Measurements from ENCODE around the gene MAP2K2.

DNA sequence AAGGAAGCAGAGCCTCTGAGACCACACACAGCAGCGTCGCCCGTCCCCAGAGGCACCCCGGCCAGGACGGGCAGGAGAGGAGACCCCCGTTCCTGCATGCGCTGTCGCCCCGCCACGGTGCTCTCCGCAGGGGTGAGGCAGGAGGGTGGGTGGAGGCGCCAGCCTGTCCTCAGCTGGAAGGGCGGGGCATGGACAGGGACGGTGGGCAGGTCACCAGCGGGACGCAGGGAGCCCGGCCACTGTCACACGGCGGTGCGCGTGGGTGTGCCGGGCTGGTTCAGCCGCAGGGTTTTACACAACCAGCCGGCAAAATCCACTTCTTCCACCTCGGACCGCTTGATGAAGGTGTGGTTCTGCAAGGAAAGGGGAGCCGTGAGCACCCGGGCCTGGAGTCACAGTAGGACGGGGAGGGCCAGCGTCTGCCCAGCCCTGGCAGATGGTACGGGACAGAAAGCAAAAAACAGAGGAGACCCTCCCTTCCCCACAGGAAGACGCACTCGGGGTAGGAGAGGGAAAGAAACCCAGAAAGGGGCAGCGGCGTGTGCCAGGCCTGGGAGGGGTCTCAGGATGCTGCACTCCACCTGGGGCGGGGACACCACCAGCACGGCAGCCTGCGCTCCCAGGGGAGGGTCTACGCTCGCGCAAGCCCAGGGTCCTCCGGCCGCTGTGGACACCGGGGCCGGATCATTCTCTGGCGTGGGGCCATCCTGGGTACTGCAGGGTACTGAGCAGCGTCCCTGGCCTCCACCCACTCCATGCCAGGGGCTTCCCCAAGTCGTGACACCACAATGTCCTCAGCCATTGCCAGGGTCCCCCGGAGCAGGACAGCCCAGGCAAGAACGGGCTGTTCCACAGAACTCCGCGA, 33.3 kb downstream of the MAP2K2 start:
- TF ChIP-seq, protein P1, sequence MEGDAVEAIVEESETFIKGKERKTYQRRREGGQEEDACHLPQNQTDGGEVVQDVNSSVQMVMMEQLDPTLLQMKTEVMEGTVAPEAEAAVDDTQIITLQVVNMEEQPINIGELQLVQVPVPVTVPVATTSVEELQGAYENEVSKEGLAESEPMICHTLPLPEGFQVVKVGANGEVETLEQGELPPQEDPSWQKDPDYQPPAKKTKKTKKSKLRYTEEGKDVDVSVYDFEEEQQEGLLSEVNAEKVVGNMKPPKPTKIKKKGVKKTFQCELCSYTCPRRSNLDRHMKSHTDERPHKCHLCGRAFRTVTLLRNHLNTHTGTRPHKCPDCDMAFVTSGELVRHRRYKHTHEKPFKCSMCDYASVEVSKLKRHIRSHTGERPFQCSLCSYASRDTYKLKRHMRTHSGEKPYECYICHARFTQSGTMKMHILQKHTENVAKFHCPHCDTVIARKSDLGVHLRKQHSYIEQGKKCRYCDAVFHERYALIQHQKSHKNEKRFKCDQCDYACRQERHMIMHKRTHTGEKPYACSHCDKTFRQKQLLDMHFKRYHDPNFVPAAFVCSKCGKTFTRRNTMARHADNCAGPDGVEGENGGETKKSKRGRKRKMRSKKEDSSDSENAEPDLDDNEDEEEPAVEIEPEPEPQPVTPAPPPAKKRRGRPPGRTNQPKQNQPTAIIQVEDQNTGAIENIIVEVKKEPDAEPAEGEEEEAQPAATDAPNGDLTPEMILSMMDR (IDR thresholded peaks at IDR 0.05; ENCODE audit: extremely low read depth in 1 of 2, insufficient read depth in 1 of 2, low read depth in 1 of 2, low read length in 2 of 2), result no peak
- TF ChIP-seq POLR2AphosphoS5 (IDR thresholded peaks at IDR 0.05; ENCODE audit: insufficient read depth, low read depth, low read length) (no peak), JUN (IDR thresholded peaks at IDR 0.05; ENCODE audit: borderline replicate concordance, insufficient read depth, insufficient read length, low read depth) (no peak), EZH2 (IDR thresholded peaks at IDR 0.05; ENCODE audit: borderline replicate concordance, low read depth, low read length, severe bottlenecking) (no peak), POLR2A (IDR thresholded peaks at IDR 0.05; ENCODE audit: low read depth, low read length) (no peak), MYC (IDR thresholded peaks at IDR 0.05; ENCODE audit: low read depth, low read length) (no peak), GATA2 (IDR thresholded peaks at IDR 0.05; ENCODE audit: insufficient read depth, insufficient read length, low read depth, low read length) (no peak), FOS (IDR thresholded peaks at IDR 0.05; ENCODE audit: borderline replicate concordance, insufficient read depth, low read length) (no peak)
- TF ChIP-seq, protein P2, sequence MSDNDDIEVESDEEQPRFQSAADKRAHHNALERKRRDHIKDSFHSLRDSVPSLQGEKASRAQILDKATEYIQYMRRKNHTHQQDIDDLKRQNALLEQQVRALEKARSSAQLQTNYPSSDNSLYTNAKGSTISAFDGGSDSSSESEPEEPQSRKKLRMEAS (IDR thresholded peaks at IDR 0.05; ENCODE audit: insufficient read depth, insufficient read length), result no peak

Data from endothelial cell of umbilical vein (primary cell).